Measurements from ENCODE around the gene SGMS1. TPM values are rescaled to one million over a fixed set of nuclear protein-coding genes. Genes with fewer than 3 reads are reported as not detected.

The SGMS1 gene
- total RNA-seq, 2 donors from 2014 or later, result 32.5 to 35.9 TPM

GRCh38 chr10:50470798-50471582 is 152.8 kb downstream of the SGMS1 start:
- no peaks in the 10 kb centered on the region for H3K9me3 ChIP-seq
- H3K4me1 ChIP-seq, result peaks cover 0 to 34% of the 10 kb centered on the region in 2 donors
- no peak for DNase-seq (ENCODE audit: low spot score)
- H3K4me3 ChIP-seq, result no peak overlapping the region
- no peaks in the 10 kb centered on the region for H3K36me3 ChIP-seq
- no peaks in the 10 kb centered on the region for H3K27me3 ChIP-seq
- H3K27ac ChIP-seq, result no peak overlapping the region
- no peak for TF ChIP-seq CTCF (IDR thresholded peaks at IDR 0.05)

GRCh38 chr10:50470345-50470744 is 153.4 kb downstream of the SGMS1 start:
- Histone ChIP-seq H3K9me3 (no peaks in the 10 kb centered on the region), H3K4me3 (no peak overlapping the region), H3K36me3 (no peaks in the 10 kb centered on the region), H3K27ac (no peak overlapping the region), H3K27me3 (no peaks in the 10 kb centered on the region), H3K4me1 (peaks cover 0 to 34% of the 10 kb centered on the region in 2 donors)
- no peak for DNase-seq (ENCODE audit: low spot score)
- TF ChIP-seq CTCF (IDR thresholded peaks at IDR 0.05), result no peak

GRCh38 chr10:50469778-50470193 is 154.0 kb downstream of the SGMS1 start:
- no peak for DNase-seq (ENCODE audit: low spot score)
- Histone ChIP-seq H3K27me3 (no peaks in the 10 kb centered on the region), H3K4me3 (no peak overlapping the region), H3K36me3 (no peaks in the 10 kb centered on the region), H3K9me3 (no peaks in the 10 kb centered on the region), H3K4me1 (peaks cover 0 to 34% of the 10 kb centered on the region in 2 donors), H3K27ac (no peak overlapping the region)
- TF ChIP-seq CTCF (IDR thresholded peaks at IDR 0.05), result no peak

- peaks cover 0 to 36% of the 10 kb centered on the region in 2 donors for H3K4me1 ChIP-seq
- no peaks in the 10 kb centered on the region for H3K27me3 ChIP-seq
- no peaks in the 10 kb centered on the region for H3K36me3 ChIP-seq
- H3K4me3 ChIP-seq, result no peak overlapping the region
- no peak for DNase-seq (ENCODE audit: low spot score)
- no peaks in the 10 kb centered on the region for H3K9me3 ChIP-seq
- TF ChIP-seq CTCF (IDR thresholded peaks at IDR 0.05), result no peak
- no peak overlapping the region for H3K27ac ChIP-seq
Measured at GRCh38 chr10:50469288-50469687, 154.5 kb downstream of the SGMS1 start.

- Histone ChIP-seq H3K9me3 (no peaks in the 10 kb centered on the region), H3K27me3 (no peaks in the 10 kb centered on the region), H3K4me1 (peaks cover 0 to 39% of the 10 kb centered on the region in 2 donors), H3K4me3 (no peak overlapping the region), H3K27ac (no peak overlapping the region), H3K36me3 (no peaks in the 10 kb centered on the region)
- DNase-seq (ENCODE audit: low spot score), result no peak
- TF ChIP-seq CTCF (IDR thresholded peaks at IDR 0.05), result no peak
Measured at GRCh38 chr10:50467209-50467608, 156.5 kb downstream of the SGMS1 start.

- H3K4me3 ChIP-seq, result no peak overlapping the region
- H3K36me3 ChIP-seq, result peaks cover 9% of the 10 kb centered on the region
- no peaks in the 10 kb centered on the region for H3K27me3 ChIP-seq
- no peak for DNase-seq (ENCODE audit: low spot score)
- no peaks in the 10 kb centered on the region for H3K9me3 ChIP-seq
- TF ChIP-seq CTCF (IDR thresholded peaks at IDR 0.05), result no peak
- no peak overlapping the region for H3K27ac ChIP-seq
- peaks cover 0 to 15% of the 10 kb centered on the region in 2 donors for H3K4me1 ChIP-seq
Measured at GRCh38 chr10:50464004-50464409, 159.7 kb downstream of the SGMS1 start.

Measured in right atrium auricular region (tissue), 2 donors.